Measurements from ENCODE around the gene SPATA21.

The SPATA21 gene

GRCh38 chr1:16418823-16419425 lies 18.3 kb downstream of the SPATA21 start:
- no peak for DNase-seq

- no peak for DNase-seq
Measured at GRCh38 chr1:16413191-16413590, 24.0 kb downstream of the SPATA21 start.

- no peak for DNase-seq
Measured at GRCh38 chr1:16410803-16411202, 26.4 kb downstream of the SPATA21 start.

GRCh38 chr1:16409536-16410152 lies 27.6 kb downstream of the SPATA21 start:
- DNase-seq = no peak

- no peak for DNase-seq
Measured at GRCh38 chr1:16406868-16407267, 30.4 kb downstream of the SPATA21 start.

- DNase-seq = no peak
Measured at GRCh38 chr1:16405441-16405840, 31.8 kb downstream of the SPATA21 start.

- DNase-seq = no peak
Measured at GRCh38 chr1:16402742-16403141, 34.5 kb downstream of the SPATA21 start.

GRCh38 chr1:16398371-16398953 lies 38.8 kb downstream of the SPATA21 start:
- no peak for DNase-seq

GRCh38 chr1:16397120-16397519 lies 40.1 kb downstream of the SPATA21 start:
- DNase-seq = no peak

GRCh38 chr1:16396591-16396990 lies 40.6 kb downstream of the SPATA21 start:
- no peak for DNase-seq

GRCh38 chr1:16394977-16395376 lies 42.2 kb downstream of the SPATA21 start:
- DNase-seq = no peak

- no peak for DNase-seq
Measured at GRCh38 chr1:16393570-16394521, 43.4 kb downstream of the SPATA21 start.

GRCh38 chr1:16392740-16393569 lies 44.3 kb downstream of the SPATA21 start:
- DNase-seq = no peak

- DNase-seq = no peak
Measured at GRCh38 chr1:16391411-16391810, 45.8 kb downstream of the SPATA21 start.

- no peak for DNase-seq
Measured at GRCh38 chr1:16387201-16388188, 49.7 kb downstream of the SPATA21 start.

- DNase-seq = no peak
Measured at GRCh38 chr1:16386454-16387113, 50.6 kb downstream of the SPATA21 start.

GRCh38 chr1:16385659-16386453 lies 51.4 kb downstream of the SPATA21 start:
- no peak for DNase-seq

GRCh38 chr1:16383888-16384287 lies 53.3 kb downstream of the SPATA21 start:
- no peak for DNase-seq

GRCh38 chr1:16380868-16381267 lies 56.4 kb downstream of the SPATA21 start:
- no peak for DNase-seq

- no peak for DNase-seq
Measured at GRCh38 chr1:16378443-16378842, 58.8 kb downstream of the SPATA21 start.
